ENCODE data around the gene ERC1.

DNA sequence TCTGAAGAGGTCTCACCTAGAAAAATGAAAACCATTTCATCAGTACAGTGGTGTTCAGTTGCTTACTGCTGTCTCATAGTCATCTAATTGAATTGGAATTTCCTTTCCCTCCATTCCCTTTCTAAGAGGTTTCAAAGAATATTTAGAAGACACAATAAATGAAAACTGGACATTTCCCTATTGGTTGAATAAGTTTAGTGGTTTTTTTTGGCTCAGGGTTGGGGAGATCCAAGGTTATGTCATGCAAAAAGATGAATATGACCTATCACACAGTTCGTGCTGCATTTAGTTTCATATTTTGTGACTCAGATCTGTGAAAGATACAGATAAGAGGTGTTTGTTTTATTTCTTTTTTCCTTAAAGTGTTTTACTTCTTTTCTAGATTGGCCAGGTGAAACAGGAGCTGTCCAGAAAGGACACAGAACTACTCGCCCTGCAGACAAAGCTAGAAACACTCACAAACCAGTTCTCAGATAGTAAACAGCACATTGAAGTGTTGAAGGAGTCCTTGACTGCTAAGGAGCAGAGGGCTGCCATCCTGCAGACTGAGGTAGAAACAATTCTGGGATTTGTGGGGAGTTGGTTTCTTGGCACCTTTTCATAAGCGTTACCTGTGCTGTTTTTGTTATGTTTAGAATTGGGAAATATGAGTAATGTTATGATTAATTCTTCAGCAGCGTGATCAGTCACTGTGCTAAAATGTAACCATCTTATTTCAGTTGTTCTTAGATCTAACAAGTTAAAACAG is 124.6 kb downstream of the ERC1 start:
- no peak for TF ChIP-seq ZNF37A (tag by site-specific recombination; IDR thresholded peaks at IDR 0.05)
- TF ChIP-seq, protein P1, sequence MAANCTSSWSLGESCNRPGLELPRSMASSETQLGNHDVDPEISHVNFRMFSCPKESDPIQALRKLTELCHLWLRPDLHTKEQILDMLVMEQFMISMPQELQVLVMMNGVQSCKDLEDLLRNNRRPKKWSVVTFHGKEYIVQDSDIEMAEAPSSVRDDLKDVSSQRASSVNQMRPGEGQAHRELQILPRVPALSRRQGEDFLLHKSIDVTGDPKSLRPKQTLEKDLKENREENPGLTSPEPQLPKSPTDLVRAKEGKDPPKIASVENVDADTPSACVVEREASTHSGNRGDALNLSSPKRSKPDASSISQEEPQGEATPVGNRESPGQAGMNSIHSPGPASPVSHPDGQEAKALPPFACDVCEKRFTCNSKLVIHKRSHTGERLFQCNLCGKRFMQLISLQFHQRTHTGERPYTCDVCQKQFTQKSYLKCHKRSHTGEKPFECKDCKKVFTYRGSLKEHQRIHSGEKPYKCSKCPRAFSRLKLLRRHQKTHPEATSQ (tag by site-specific recombination; IDR thresholded peaks at IDR 0.05), result no peak
- TF ChIP-seq, protein P2, sequence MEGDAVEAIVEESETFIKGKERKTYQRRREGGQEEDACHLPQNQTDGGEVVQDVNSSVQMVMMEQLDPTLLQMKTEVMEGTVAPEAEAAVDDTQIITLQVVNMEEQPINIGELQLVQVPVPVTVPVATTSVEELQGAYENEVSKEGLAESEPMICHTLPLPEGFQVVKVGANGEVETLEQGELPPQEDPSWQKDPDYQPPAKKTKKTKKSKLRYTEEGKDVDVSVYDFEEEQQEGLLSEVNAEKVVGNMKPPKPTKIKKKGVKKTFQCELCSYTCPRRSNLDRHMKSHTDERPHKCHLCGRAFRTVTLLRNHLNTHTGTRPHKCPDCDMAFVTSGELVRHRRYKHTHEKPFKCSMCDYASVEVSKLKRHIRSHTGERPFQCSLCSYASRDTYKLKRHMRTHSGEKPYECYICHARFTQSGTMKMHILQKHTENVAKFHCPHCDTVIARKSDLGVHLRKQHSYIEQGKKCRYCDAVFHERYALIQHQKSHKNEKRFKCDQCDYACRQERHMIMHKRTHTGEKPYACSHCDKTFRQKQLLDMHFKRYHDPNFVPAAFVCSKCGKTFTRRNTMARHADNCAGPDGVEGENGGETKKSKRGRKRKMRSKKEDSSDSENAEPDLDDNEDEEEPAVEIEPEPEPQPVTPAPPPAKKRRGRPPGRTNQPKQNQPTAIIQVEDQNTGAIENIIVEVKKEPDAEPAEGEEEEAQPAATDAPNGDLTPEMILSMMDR (tag by site-specific recombination; IDR thresholded peaks at IDR 0.05), result no peak
- TF ChIP-seq, protein P3, sequence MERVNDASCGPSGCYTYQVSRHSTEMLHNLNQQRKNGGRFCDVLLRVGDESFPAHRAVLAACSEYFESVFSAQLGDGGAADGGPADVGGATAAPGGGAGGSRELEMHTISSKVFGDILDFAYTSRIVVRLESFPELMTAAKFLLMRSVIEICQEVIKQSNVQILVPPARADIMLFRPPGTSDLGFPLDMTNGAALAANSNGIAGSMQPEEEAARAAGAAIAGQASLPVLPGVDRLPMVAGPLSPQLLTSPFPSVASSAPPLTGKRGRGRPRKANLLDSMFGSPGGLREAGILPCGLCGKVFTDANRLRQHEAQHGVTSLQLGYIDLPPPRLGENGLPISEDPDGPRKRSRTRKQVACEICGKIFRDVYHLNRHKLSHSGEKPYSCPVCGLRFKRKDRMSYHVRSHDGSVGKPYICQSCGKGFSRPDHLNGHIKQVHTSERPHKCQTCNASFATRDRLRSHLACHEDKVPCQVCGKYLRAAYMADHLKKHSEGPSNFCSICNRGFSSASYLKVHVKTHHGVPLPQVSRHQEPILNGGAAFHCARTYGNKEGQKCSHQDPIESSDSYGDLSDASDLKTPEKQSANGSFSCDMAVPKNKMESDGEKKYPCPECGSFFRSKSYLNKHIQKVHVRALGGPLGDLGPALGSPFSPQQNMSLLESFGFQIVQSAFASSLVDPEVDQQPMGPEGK (tag by site-specific recombination; IDR thresholded peaks at IDR 0.05), result no peak
- TF ChIP-seq, protein P4, sequence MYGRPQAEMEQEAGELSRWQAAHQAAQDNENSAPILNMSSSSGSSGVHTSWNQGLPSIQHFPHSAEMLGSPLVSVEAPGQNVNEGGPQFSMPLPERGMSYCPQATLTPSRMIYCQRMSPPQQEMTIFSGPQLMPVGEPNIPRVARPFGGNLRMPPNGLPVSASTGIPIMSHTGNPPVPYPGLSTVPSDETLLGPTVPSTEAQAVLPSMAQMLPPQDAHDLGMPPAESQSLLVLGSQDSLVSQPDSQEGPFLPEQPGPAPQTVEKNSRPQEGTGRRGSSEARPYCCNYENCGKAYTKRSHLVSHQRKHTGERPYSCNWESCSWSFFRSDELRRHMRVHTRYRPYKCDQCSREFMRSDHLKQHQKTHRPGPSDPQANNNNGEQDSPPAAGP (tag by site-specific recombination; IDR thresholded peaks at IDR 0.05), result no peak
- TF ChIP-seq, protein P5, sequence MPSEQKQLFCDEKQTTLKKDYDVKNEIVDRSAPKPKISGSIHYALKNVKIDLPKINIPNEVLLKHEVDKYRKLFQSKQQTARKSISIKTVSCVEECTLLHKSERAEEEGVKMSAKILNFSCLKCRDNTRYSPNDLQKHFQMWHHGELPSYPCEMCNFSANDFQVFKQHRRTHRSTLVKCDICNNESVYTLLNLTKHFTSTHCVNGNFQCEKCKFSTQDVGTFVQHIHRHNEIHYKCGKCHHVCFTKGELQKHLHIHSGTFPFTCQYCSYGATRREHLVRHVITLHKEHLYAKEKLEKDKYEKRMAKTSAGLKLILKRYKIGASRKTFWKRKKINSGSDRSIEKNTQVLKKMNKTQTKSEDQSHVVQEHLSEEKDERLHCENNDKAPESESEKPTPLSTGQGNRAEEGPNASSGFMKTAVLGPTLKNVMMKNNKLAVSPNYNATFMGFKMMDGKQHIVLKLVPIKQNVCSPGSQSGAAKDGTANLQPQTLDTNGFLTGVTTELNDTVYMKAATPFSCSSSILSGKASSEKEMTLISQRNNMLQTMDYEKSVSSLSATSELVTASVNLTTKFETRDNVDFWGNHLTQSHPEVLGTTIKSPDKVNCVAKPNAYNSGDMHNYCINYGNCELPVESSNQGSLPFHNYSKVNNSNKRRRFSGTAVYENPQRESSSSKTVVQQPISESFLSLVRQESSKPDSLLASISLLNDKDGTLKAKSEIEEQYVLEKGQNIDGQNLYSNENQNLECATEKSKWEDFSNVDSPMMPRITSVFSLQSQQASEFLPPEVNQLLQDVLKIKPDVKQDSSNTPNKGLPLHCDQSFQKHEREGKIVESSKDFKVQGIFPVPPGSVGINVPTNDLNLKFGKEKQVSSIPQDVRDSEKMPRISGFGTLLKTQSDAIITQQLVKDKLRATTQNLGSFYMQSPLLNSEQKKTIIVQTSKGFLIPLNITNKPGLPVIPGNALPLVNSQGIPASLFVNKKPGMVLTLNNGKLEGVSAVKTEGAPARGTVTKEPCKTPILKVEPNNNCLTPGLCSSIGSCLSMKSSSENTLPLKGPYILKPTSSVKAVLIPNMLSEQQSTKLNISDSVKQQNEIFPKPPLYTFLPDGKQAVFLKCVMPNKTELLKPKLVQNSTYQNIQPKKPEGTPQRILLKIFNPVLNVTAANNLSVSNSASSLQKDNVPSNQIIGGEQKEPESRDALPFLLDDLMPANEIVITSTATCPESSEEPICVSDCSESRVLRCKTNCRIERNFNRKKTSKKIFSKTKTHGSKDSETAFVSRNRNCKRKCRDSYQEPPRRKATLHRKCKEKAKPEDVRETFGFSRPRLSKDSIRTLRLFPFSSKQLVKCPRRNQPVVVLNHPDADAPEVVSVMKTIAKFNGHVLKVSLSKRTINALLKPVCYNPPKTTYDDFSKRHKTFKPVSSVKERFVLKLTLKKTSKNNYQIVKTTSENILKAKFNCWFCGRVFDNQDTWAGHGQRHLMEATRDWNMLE (tag by site-specific recombination; conservative IDR thresholded peaks at IDR 0.05; ENCODE audit: low read depth), result no peak
- no peak for TF ChIP-seq ZNF112 (tag by site-specific recombination; IDR thresholded peaks at IDR 0.05)
- TF ChIP-seq ZNF311 (tag by site-specific recombination; IDR thresholded peaks at IDR 0.05; ENCODE audit: borderline replicate concordance), result no peak
